ENCODE measurements around the gene KNL1. TPM values are rescaled to one million over a fixed set of nuclear protein-coding genes. Genes with fewer than 3 reads are reported as not detected.

KNL1 gene
- total RNA-seq, 1 experiment from 2014 or later: 28.9 TPM

- no peaks in the 10 kb centered on the region for H3K36me3 ChIP-seq (ENCODE audit: control insufficient read depth, insufficient read depth, low read length)
- no peak overlapping the region for H3K27ac ChIP-seq (ENCODE audit: low read length)
- intact Hi-C loops (cut with micrococcal nuclease; ENCODE audit: unreplicated experiment): no loop called here
- no peak overlapping the region for H3K4me3 ChIP-seq (ENCODE audit: low read depth in 2 of 2, low read length in 2 of 2)
- in situ Hi-C loops (cut with HindIII; ENCODE audit: low pct_unique_long_range_greater_than_20kb, low sequenced_read_pairs): no loop called here
- no TSS peak for BruUV-seq (replicated peaks)
- no peaks in the 10 kb centered on the region for H3K4me1 ChIP-seq (ENCODE audit: control insufficient read depth, insufficient read depth, low read length)
- CTCF ChIA-PET: interaction anchor here (0.6 kb wide), 1 partner anchor 46 kb away, joined by 3 read pairs; no protein-coding TSS in a partner anchor
- ATAC-seq: 0 out of 2 replicates have a peak, but pooled peaks have one; percentile 32
- TF ChIP-seq CTCF (IDR thresholded peaks at IDR 0.05): no peak
- TF ChIP-seq POLR2AphosphoS5 (IDR thresholded peaks at IDR 0.05; ENCODE audit: low read depth, low read length): no peak
- no peak for TF ChIP-seq TCF7L2 (IDR thresholded peaks at IDR 0.05; ENCODE audit: low read depth, low read length)
- no peak for TF ChIP-seq REST (IDR thresholded peaks at IDR 0.05; ENCODE audit: insufficient read depth in 1 of 2, low read depth in 2 of 2, low read length in 1 of 2)
- TF ChIP-seq SIN3A (IDR thresholded peaks at IDR 0.05; ENCODE audit: borderline replicate concordance, insufficient read depth, low read depth, low read length): no peak
- no peaks in the 10 kb centered on the region for H3K27me3 ChIP-seq (ENCODE audit: control insufficient read depth, insufficient read depth, low read length)
- DNase-seq (ENCODE audit: low read depth, low spot score): no peak
- POLR2A ChIA-PET: no interaction called here
- H3K9me3 ChIP-seq (ENCODE audit: control insufficient read depth, insufficient read depth, low read depth, low read length): no peaks in the 10 kb centered on the region
These were observed 48.6 kb upstream of the KNL1 start for GRCh38 chr15:40545457-40545856.

- TF ChIP-seq CTCF (IDR thresholded peaks at IDR 0.05) (no peak), SIN3A (IDR thresholded peaks at IDR 0.05; ENCODE audit: borderline replicate concordance, insufficient read depth, low read depth, low read length) (no peak), POLR2AphosphoS5 (IDR thresholded peaks at IDR 0.05; ENCODE audit: low read depth, low read length) (no peak), TCF7L2 (IDR thresholded peaks at IDR 0.05; ENCODE audit: low read depth, low read length) (no peak), REST (IDR thresholded peaks at IDR 0.05; ENCODE audit: insufficient read depth in 1 of 2, low read depth in 2 of 2, low read length in 1 of 2) (no peak)
- BruUV-seq (replicated peaks): no TSS peak
- H3K4me3 ChIP-seq (ENCODE audit: low read depth in 2 of 2, low read length in 2 of 2): no peak overlapping the region
- DNase-seq (ENCODE audit: low read depth, low spot score): no peak
- no peak overlapping the region for H3K27ac ChIP-seq (ENCODE audit: low read length)
- intact Hi-C loops (cut with micrococcal nuclease; ENCODE audit: unreplicated experiment): no loop called here
- in situ Hi-C loops (cut with HindIII; ENCODE audit: low pct_unique_long_range_greater_than_20kb, low sequenced_read_pairs): no loop called here
- no peak for ATAC-seq
- POLR2A ChIA-PET: interaction anchor here (0.6 kb wide), 1 partner anchor 73 kb away, joined by 3 read pairs; no protein-coding TSS in a partner anchor
- no peaks in the 10 kb centered on the region for H3K27me3 ChIP-seq (ENCODE audit: control insufficient read depth, insufficient read depth, low read length)
- no peaks in the 10 kb centered on the region for H3K4me1 ChIP-seq (ENCODE audit: control insufficient read depth, insufficient read depth, low read length)
- H3K9me3 ChIP-seq (ENCODE audit: control insufficient read depth, insufficient read depth, low read depth, low read length): no peaks in the 10 kb centered on the region
- H3K36me3 ChIP-seq (ENCODE audit: control insufficient read depth, insufficient read depth, low read length): no peaks in the 10 kb centered on the region
- CTCF ChIA-PET: no interaction called here
These were observed 45.4 kb upstream of the KNL1 start for GRCh38 chr15:40548610-40549009.

Data from Panc1 (cell line).